GM12892 (cell line): ENCODE measurements around the gene CHCHD3.
A peak's percentile ranks its signal among the peaks of the same experiment; 100 is the strongest.

ENCODE experiments used
- DNase-seq: peaks from one replicate; pipeline ENCODE4 v3.0.0; 2011; ENCODE audit not compliant: insufficient read length
- FAIRE-seq: peaks from 2 replicates; lab custom pipeline; 2011; peaks lifted over from hg19 to GRCh38; lab: Jason Lieb, UNC
- POLR2A ChIP-seq: IDR thresholded peaks from 2 replicates; pipeline ENCODE4 v1.6.1; 2011; ENCODE audit warnings: low read depth, low read length, control low read depth
- POLR2AphosphoS5 ChIP-seq: IDR thresholded peaks from 2 replicates; pipeline ENCODE4 v1.6.1; 2011; ENCODE audit warnings: low read depth, low read length, control low read depth
- TAF1 ChIP-seq: IDR thresholded peaks from 2 replicates; pipeline ENCODE4 v1.6.1; 2011; ENCODE audit warnings: low read depth, mild to moderate bottlenecking, control low read depth, low read length, borderline replicate concordance

The CHCHD3 gene

DNA sequence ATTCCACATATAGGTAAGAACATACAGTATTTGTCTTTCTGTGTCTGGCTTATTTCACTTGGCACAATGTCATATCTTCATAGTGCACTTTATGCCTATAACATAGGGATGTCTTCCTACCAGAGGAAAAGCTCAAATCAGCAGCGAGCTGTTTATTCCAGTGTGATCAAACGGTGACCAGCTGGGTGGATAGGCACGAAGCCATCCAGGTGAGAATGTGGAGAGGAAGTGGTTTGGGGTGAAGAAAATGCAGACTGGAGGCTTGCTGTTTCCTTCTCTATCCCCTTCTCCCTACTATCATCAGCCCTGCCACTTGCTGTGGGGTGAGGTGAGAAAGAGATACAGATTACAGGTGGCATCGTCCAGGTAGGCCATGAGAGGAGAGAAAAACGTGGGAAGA is 52.4 kb downstream of the CHCHD3 start:
- TF ChIP-seq POLR2AphosphoS5 (no peak), POLR2A (no peak), TAF1 (no peak)
- FAIRE-seq, result no peak
- no peak for DNase-seq

DNA sequence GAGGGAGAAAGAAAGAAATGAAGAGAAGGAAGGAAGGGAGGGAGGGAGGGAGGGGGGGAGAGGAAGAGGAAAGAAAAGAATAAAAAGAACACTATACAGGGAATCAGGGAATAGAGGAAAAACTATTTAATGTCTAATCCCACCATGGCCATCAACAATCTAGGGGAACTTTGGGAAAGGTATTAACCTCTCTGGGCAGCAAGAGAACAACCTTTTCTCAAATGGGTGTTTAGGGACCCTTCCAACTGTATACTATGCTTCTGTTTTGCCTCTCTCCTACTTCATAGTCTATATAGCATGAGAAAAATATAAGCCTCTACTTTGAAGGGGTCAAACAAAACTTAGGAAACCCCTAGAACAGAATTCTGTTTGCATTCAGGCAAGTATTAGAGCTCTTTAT is 54.5 kb downstream of the CHCHD3 start:
- no peak for FAIRE-seq

DNA sequence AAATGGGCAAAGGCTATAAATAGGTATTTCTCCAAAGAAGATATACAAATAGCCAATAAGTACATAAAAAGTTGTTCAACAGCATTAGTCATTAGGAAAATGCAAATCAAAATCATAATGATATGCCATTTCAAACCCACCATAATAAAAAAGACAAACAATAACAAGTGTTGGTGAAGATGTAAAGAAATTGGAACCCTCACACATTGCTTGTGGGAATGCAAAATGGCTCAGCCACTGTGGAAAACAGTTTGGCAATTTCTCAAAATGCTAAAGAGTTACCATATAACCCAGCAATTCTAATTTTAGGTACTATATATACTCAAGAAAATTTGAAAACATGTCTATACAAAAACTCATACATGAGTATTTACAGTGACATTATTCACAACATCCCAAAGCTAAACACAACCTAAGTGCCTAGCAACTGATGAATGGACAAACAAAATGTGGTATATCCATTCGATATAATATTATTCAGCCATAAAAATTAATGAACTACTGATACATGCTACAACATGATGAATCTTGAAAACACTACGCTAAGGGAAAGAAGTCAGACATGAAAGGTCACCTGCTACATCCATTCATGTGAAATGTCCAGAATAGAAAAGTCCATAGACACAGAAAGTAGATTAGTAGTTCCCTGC is 55.6 kb downstream of the CHCHD3 start:
- DNase-seq (no peak), FAIRE-seq (no peak)
- no peak for TF ChIP-seq POLR2AphosphoS5
- no peak for TF ChIP-seq POLR2A
- TF ChIP-seq TAF1, result no peak

More for the DNA sequence above, 54.5 kb downstream of the CHCHD3 start:
- no peak for DNase-seq
- TF ChIP-seq POLR2A, result no peak
- no peak for TF ChIP-seq POLR2AphosphoS5
- TF ChIP-seq TAF1, result no peak

GRCh38 chr7:133025056-133025455 is 56.8 kb downstream of the CHCHD3 start:
- TF ChIP-seq POLR2A, result no peak
- no peak for TF ChIP-seq TAF1
- TF ChIP-seq POLR2AphosphoS5, result no peak
- FAIRE-seq, result peak; percentile 65
- DNase-seq, result no peak

DNA sequence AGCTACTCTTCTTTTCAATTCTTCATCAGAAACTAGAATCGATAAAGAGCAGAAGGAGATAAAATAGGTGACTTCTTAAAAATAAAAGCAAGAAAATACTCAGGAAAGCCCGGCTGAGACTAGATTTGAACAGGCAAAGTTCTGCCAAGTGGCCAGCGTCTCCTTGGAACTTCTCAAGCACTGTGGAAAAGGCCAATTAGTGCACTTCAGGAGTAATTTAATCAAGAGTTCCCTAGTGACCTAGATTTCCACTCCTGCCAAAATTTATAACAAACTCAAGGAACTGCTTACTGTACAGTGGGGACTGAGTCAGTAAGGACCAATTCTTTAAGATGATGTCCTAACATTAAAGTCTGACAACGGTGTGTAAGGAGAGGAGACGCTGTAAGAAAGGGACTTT is 57.3 kb downstream of the CHCHD3 start:
- FAIRE-seq, result no peak
- no peak for TF ChIP-seq TAF1
- TF ChIP-seq POLR2AphosphoS5, result no peak
- no peak for TF ChIP-seq POLR2A
- no peak for DNase-seq

DNA sequence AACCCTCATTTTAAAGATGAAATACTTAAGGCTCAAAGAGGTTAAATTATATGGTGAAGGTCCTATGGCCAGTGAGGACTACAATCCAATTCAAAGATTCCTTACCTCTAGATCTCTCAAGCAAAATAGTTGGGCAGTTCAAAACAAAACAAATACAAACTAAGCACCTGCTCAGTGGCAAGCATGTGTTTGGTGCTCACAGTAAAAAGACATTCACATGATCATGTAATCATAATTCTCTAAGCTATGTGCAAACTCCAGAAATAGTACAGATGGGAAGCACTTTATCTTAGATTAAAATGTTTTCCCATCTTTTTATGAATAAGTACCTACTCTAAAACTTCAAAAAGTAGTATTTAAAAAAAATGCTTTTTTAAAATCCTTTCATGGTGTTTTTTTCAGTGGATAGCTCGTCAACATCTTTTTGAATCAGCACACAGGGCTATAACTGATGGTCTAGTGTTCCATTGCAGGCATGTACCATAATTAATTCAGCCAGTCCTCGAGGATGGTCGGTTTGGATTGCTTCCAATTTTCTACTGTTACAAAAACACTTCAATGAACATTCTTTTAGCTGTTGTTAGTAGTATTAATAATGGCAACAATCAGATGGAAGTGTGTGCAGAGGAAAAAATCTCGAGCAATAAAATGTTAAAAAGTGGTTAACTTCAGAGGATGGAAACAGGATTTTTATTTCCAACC is 58.4 kb downstream of the CHCHD3 start:
- FAIRE-seq (peak; percentile 17), DNase-seq (no peak)
- TF ChIP-seq TAF1 (no peak), POLR2AphosphoS5 (no peak), POLR2A (no peak)

GRCh38 chr7:133022661-133023060 is 59.2 kb downstream of the CHCHD3 start:
- DNase-seq (no peak), FAIRE-seq (no peak)
- no peak for TF ChIP-seq TAF1
- TF ChIP-seq POLR2A, result no peak

DNA sequence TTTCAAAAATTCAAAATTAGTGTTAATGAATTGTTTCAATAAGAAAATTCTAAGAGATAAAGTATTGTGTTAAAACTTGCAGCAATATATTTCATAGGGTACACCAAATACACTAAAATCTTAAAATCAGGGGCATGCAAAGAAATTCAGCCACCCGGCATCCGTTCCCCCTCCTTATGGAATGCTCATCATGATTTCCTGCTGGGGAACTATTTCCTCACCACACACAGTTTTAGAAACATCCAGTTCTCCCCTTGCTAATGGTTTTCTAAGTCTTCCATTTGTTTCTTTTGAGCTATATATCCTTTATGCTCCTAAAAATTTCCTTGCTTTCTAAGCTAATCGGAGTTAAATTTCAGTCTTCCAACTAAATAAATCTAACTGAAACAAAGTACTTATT is 60.7 kb downstream of the CHCHD3 start:
- no peak for DNase-seq
- TF ChIP-seq POLR2A, result no peak
- no peak for TF ChIP-seq TAF1
- TF ChIP-seq POLR2AphosphoS5, result no peak
- no peak for FAIRE-seq

DNA sequence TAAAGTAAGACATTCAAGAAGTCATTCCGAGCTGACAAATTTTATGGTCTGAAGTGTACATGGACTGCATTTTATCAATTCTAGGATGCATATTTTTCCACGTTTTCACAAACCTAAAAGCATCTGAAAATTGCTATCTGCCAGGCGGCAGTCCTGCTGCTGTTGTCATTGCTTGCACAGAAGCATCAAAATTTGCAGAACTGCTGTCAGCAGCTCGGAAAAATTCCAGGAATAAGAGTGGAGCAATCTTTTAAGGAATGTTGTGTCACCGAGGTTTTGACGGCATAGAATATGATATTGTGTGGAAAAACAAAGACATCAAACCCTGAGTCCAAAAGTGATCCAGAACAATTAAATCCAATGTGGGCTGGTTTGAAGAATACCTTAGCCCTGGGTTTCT is 61.4 kb downstream of the CHCHD3 start:
- DNase-seq (no peak), FAIRE-seq (no peak)
- TF ChIP-seq POLR2AphosphoS5 (no peak), TAF1 (no peak), POLR2A (no peak)

GRCh38 chr7:133019590-133019989 is 62.3 kb downstream of the CHCHD3 start:
- TF ChIP-seq TAF1 (no peak), POLR2AphosphoS5 (no peak), POLR2A (no peak)
- no peak for DNase-seq
- peak; percentile 48 for FAIRE-seq

DNA sequence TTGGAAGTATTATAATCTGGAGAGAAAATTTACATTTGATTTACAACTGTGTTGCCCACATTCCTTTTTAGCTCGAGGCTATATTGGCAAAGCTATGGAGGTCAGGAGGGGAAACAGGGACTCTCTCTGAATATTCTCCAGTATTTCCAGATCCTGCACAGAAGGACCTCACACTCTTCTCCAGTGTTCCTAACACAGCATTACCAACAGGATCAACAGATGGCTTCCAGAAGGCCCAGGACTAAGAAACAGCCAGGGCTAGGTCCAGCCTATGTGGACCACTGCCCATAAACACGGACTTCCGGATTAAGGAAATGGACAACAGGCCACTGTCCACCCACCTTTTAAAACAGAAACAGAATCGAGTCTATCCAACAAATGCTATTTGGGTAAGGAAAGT is 65.3 kb downstream of the CHCHD3 start:
- no peak for TF ChIP-seq TAF1
- DNase-seq (no peak), FAIRE-seq (no peak)

GRCh38 chr7:133015888-133016287 is 66.0 kb downstream of the CHCHD3 start:
- FAIRE-seq, result no peak
- TF ChIP-seq POLR2A, result no peak
- no peak for TF ChIP-seq POLR2AphosphoS5
- TF ChIP-seq TAF1, result no peak
- DNase-seq, result no peak

GRCh38 chr7:133011746-133012145 is 70.1 kb downstream of the CHCHD3 start:
- no peak for DNase-seq
- FAIRE-seq, result no peak

More at GRCh38 chr7:133011746-133012145, 70.1 kb downstream of the CHCHD3 start:
- TF ChIP-seq POLR2A (no peak), TAF1 (no peak), POLR2AphosphoS5 (no peak)
